ENCODE measurements around the gene TRIM31.

The TRIM31 gene

DNA sequence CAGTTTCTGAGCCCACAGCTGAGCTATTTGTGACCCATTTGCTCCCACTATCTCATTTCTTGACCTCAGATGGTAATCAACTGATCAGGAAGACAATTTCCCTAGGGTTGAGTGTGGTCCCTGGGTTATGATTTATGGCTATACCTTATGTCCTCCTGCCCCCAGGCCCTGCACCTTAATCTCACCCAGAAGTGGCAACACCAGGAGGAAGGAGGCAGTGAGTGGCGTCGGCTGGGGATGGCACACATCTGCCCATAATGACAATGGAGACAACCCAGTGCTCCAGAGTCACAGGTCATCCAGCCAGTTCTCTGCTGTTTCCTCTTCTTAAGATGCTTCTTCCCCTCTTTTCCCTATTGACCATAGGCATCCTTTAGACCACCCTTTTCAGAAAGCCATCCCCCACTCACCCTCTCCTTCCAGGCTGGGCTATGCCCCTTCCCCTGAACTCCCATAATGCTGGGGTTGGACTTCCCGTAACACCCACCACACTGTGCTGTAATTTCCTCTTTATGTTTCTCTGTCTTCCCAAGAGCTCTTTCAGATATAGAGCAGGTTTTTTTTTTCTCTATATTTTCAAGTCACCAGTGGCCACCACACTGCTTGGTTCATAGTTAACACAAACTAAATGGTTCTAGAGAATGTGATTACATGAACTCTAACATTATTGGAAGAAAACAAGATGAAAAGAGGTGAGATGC lies 40.2 kb upstream of the TRIM31 start:
- TF ChIP-seq, protein P1, sequence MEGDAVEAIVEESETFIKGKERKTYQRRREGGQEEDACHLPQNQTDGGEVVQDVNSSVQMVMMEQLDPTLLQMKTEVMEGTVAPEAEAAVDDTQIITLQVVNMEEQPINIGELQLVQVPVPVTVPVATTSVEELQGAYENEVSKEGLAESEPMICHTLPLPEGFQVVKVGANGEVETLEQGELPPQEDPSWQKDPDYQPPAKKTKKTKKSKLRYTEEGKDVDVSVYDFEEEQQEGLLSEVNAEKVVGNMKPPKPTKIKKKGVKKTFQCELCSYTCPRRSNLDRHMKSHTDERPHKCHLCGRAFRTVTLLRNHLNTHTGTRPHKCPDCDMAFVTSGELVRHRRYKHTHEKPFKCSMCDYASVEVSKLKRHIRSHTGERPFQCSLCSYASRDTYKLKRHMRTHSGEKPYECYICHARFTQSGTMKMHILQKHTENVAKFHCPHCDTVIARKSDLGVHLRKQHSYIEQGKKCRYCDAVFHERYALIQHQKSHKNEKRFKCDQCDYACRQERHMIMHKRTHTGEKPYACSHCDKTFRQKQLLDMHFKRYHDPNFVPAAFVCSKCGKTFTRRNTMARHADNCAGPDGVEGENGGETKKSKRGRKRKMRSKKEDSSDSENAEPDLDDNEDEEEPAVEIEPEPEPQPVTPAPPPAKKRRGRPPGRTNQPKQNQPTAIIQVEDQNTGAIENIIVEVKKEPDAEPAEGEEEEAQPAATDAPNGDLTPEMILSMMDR (IDR thresholded peaks at IDR 0.05; ENCODE audit: low read length, missing control alignments) = no peak
- H3K4me3 ChIP-seq (replicated peaks; ENCODE audit: low read depth, low read length) = no peak overlapping the region
- no peak for DNase-seq (ENCODE audit: low read depth)

DNA sequence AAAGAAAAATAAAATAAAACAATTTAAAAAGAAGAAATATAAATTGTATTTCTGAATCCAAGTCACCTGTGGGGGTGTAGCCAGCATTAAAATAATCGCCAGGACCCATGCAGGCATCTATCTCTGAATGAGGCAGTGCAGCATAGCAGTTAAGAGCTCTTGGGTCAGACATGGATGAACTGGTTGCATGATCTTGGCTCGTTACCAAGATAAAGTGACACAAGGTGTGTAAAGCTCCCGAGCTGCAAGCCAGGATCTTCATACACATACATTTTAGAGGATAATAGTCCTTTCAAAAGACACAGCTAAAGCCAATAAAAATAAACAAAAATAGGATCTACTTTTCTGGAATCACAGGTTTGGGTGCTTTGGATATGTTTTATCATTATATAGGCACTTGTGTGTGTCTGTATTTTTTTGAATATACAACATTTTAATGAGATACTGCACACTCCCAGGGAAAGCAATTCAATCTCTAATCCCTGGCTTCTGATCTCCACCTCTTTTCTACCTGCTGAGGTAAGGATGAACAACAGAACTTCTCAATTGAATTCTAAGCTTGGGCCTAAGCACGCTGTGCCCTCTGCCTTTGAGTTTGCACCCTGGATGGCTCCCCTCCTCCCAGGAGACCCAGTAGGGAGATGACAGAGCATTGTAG lies 39.3 kb upstream of the TRIM31 start:
- no peak for DNase-seq (ENCODE audit: low read depth)
- TF ChIP-seq, protein P1 (IDR thresholded peaks at IDR 0.05; ENCODE audit: low read length, missing control alignments) = no peak
- H3K4me3 ChIP-seq (replicated peaks; ENCODE audit: low read depth, low read length) = no peak overlapping the region

DNA sequence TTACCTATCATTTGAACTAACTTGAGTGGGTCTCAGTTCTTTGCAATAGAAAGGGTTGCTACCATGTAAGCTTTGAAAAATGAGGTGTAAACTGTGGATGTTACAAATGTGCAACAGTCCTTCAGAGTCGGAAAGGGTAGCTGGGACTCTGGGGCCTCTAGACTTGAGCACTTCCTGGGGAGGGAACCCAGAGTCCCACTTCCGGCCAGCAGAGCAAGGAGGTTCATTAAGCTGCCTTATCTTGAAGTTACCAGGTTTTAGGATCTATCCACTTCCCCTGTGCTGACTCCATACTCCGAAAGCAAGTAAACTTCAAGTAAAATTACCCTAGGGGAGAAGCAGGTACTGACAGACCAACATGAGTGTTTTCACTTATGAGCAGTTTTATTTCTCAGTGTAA lies 38.7 kb upstream of the TRIM31 start:
- TF ChIP-seq, protein P1 (IDR thresholded peaks at IDR 0.05; ENCODE audit: low read length, missing control alignments) = no peak
- no peak overlapping the region for H3K4me3 ChIP-seq (replicated peaks; ENCODE audit: low read depth, low read length)
- no peak for DNase-seq (ENCODE audit: low read depth)

DNA sequence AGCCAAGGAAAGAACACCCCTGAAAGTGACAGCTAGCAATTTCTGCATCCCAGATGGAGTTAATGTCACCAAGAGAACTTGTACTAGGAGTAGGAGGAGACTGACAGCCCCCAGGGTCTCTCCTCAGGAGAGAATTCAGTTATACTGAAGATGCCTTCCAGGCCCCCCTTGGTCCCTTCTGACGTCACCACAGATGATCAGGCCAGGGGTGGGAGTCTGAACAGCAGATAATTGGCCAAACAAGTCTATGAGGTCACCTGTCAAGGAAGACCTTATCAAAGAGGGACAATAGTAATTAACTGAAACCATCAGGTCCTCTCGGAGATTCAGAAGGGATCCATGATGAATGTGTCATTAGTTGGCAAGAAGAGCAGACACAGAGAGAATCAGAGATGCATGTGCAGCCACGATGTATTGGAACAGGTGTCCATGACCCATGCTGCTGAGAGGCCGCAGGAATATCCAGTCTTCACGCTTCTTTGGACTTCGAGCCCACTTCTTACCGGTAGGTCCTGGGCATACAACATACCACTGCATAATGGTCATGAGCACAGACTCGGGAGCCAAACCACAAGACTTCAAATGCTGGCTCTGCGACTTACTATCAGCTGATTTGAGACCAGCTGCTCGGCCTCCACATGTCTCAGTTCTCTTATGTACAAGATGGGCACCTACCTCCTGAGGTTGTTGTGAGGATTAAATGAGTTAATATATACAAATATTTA lies 37.9 kb upstream of the TRIM31 start:
- no peak for DNase-seq (ENCODE audit: low read depth)

DNA sequence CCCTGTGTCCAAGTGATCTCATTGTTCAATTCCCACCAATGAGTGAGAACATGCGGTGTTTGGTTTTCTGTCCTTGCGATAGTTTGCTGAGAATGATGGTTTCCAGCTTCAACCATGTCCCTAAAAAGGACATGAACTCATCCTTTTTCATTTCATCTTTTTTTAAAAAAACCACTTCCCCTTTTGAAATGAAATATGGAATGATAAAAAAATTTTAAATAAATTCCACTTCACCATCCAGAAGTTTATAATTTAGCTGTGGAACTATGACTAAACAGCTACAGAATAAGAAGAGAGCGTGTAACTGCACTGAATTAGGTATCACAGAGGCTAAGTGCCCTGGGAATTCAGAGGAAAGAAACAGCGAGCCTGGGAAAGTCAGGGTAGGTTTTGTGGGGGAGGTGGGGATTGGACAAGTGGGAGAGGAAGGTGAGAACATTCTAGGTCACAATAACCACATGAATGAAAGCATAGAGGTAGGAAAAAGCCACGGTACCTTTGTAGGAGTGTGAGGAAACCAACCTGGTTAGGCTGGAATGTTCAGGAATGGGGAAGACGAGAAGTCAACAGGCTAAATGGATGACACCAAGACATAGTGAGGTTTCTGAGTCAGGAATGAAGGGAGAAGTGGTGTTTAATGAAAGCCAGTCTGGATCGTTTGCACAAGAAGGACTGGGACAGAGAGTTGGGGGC lies 37.1 kb upstream of the TRIM31 start:
- no peak overlapping the region for H3K4me3 ChIP-seq (replicated peaks; ENCODE audit: low read depth, low read length)

More for the DNA sequence above, 37.9 kb upstream of the TRIM31 start:
- TF ChIP-seq, protein P1 (IDR thresholded peaks at IDR 0.05; ENCODE audit: low read length, missing control alignments) = no peak
- no peak overlapping the region for H3K4me3 ChIP-seq (replicated peaks; ENCODE audit: low read depth, low read length)

DNA sequence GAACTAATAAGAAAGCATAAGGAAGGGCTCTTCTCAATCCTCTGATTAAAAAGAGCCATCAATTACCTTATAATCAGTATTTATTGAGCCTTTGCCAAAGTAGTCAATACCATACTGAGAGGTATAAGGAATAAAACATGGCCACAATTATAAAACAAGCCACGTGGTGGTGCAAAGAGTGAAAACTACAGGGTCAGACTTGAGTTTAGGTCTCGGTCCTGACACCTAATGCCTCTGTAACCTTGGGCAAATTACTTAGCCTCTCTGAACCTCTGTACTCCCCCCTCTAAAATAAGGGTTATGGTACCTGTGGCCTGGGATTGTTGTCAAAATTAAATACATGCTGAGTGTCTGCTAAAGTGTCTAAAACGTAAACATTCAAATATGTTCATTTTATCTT lies 36.3 kb upstream of the TRIM31 start:
- H3K4me3 ChIP-seq (replicated peaks; ENCODE audit: low read depth, low read length) = no peak overlapping the region
- DNase-seq (ENCODE audit: low read depth) = no peak
- TF ChIP-seq, protein P1 (IDR thresholded peaks at IDR 0.05; ENCODE audit: low read length, missing control alignments) = no peak

More for the DNA sequence above, 37.1 kb upstream of the TRIM31 start:
- TF ChIP-seq, protein P1 (IDR thresholded peaks at IDR 0.05; ENCODE audit: low read length, missing control alignments) = no peak
- no peak for DNase-seq (ENCODE audit: low read depth)

All from fibroblast of pulmonary artery (primary cell).